HG03196 (cell line): ENCODE measurements around the gene KCND3.

Source experiments
- ATAC-seq: cut with Tn5 transposase; IDR thresholded peaks from one replicate; pipeline ENCODE4 v1.9.1; 2021; ENCODE audit not compliant: unreplicated experiment

Gene KCND3

DNA sequence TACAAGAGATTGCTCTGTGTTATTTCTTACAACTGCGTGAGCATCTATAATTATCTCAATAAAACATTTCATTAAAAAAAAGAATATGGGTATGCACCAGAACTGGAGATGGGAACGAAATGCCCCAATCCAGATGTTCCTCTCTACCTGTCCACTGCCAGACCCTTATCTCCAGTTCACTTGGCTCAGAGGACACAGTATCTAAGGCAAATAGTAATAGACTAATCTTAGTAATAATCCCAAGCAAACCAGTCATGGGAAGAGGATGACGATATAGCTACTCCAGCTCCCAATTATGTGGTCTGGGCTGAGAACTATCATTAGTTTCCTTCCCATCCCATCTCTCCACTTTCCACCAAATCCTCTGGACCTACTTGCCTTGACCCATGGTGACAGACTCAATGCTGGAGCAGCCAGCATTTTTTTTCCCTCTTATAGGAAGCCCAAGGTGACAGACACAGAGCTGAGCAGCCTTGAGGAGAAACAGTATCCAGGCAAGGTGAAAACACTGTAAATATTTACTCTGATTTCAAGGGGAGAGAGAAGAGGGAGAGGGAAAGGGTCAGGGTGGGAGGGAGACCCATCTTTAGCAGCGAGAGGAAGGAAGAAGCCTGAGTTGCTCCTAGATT, 205.1 kb downstream of the KCND3 start:
- ATAC-seq = no peak

DNA sequence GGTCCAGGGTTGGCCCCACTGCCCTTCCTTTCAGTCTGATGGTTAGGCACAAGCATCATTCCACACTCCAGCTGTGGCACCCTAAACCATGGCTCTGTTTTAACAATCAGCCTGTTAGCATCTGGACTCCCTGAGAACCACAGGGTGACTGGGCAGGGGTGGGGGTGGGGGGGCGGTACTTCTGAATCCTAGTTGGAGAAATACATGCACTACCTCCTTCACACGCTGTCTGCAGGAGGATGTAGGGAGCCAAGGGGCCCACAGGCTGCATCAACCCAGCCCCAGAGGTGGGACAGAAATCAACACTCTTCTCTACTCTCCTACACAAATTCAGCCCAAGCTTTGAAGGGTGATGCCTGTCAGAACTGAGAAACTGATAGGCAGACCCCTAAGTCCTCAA, 209.9 kb downstream of the KCND3 start:
- no peak for ATAC-seq

DNA sequence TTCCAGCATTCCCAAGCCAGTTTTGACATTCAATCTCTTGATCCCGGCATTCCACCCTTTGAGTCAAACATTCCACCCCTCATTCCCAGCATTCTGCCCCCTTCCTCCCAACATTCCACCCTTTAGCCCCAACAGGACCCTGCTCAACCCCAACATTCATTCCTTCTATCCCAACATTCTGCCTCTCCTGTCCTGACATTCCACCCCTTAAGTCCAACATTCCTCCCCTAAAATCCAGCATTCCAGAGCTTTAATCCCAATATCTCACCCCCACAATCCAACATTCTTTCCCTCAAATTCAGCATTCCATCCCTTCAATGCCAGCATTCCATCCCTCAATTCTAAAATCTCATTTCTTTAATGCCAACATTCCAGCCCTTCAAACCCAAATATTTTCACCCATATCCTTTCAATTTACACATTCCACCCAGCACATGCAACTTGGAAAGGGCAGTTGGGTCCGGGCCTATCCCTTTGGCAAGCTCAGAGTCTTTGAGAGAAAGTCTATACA, 210.9 kb downstream of the KCND3 start:
- no peak for ATAC-seq

DNA sequence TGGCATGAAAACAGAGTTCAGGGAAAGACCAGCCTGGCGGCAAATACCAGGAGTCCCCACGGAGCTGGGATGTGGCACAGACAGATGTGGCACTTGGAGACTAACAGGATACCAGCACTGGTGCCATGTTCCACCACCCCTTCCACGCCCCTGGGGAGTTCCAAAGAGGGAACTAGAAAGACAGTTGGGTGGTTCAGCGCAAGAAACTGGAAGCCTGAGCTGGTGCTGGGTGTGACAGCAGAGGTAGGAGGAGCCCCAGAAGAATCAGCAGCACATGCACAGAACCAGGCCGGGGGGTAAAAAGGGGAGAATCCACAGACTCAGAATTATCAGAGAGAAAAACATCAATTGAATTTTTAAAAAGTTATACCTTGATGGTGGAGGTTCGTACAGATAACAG, 211.4 kb downstream of the KCND3 start:
- ATAC-seq = no peak

DNA sequence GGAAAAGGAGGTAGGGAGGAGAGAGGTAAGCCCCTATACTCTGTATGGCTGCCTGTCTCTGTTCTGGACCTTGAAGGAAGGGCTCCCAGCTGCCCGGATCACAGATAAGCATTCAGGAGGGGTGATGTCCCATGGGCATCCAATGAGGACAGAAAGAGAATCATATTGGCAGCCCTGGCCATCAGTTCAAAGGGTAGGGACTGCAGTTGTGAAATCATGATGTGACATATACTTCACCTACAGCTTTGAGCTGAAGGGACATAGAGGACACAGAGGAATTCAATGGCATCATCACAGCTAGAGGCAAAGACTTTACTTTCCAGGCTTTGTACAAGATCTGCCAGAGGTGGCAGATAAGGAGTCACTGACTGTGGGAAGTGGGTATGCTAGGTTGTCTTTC, 212.2 kb downstream of the KCND3 start:
- no peak for ATAC-seq

DNA sequence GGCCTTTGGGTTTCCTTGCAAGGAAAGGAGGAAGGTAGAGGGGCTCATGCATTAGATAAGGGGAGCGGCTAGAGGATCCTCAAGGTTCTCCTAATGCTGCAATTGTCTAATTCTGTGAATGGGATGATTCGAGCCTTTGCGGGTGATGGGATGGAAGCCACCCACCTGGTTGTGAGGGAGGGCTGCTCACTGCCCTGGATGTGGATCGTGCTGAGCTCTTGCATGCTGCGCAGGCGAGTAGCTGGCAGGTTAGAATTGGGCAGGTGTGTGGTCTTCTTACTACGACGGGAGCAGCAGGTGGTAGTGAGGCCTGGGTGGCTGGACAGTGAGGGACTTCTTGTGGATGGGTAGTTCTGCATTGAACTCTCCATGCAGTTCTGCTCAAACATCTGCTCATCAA, 212.6 kb downstream of the KCND3 start:
- ATAC-seq = no peak

DNA sequence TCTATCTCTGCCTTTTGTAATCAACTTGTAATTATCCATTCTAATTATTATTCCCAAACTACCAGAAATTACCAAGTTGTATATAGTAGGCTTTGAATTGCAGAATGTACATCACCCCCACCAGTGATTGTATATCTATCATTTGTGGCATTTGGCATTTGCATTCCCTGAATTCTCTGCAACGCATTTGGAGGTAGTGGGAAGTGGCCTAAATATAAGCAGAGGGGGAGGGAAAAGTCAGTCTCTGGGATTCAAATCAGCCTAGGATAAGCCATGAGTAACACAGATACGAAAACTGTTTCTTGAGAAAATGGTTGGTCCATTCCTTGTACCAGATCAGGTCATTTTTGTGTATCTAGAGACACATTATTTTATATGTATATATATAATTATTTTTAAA, 213.1 kb downstream of the KCND3 start:
- ATAC-seq = no peak

DNA sequence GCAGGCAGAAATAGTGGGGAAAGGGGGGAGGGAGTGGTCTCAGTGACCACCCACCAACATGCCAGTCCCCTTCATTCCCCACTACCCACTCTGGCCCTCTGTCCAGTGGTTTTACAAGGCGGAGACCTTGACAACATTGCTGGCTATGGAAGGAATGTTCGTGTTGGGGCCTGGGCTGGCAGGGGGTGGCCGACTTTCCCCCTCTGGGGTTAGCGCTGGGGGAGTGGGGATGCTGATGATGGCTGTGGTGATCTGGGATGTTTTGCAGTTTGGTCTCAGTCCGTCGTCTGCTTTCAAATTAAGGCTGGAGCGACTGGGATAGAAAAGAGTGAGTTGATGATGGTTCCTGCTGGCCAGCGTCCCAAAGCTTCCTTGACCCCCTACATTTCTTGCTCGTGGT, 213.5 kb downstream of the KCND3 start:
- ATAC-seq = no peak

DNA sequence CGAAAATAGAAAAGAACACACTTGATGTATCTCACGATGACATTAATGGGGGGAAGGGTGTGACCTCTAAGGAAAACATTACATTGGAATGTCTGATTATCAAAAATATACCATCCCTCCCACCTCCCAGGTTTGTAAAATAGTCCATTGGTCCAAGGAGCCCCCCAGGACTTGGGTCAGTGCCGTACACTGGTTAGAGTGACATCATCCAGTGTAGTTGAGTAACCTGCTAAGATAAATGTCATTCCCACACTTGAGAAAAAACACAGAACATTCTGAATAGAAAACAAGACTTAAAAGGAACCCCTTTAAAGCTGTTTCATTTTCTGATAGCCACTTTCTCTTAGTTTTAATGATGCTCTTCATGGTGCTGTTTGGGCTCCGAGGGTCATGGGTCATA, 218.6 kb downstream of the KCND3 start:
- no peak for ATAC-seq

DNA sequence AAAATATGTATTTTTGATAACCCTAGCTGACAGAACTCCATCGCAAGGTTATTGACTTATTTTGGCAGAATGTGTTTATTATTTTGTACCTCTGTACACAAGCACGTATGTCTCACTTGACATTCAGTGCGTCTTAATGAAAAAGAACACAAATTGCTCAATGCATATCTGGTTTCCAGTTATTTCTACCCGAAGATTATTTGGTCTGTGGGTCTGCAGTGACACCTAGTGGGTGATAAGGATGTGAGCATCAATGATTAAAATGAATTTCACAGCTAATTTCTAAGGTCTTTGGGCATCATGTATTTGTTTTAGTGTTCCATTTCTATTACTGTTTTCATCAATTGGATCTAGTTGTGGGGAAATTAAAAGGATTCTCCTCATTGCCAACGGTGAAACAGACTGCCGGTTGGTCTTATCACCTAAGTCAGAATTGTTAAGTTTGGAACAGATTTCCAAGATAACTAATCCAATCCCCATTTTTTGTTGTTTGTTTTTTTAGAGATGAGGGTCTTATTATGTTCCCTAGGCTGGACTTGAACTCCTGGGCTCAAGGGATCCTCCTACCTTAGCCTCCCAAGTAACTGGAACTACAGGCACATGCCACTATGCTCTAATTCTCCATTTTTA, 219.8 kb downstream of the KCND3 start:
- no peak for ATAC-seq

DNA sequence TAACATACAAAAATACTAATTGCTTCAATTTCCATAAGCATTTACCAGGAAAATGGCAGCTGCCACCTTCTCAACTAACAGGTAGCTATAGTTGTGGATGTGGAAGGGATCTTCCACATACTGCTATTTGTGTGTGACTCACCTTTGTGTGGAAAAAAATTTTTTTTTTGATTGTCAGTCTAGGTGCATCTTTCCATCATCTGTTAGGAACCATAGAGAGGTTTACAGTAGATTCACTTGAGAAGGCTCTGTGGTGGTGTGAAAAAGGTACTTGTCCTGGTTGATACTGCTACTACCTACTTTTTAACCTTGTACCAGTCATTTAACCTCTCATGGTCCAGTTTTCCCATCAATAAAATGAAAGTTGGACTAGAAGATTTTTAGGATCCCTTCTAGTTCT, 220.8 kb downstream of the KCND3 start:
- ATAC-seq = no peak

DNA sequence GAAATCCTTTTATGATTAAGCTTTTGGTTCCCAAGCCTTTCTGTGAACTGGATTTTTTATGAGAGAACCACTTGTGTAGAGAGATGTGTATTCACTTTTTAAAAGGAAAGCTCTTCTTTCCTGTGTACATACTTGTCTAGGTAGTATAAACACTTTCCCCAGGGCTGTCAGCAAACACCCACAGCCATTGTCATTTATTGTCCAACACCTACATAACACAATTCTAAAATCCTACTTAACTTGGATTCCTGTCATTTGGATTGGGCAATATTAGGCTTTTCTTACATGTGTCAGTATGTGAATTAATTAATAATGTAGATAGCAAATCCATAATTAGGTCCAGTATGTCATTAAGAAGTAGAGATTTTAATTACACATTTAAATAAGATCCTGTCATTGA, 221.4 kb downstream of the KCND3 start:
- ATAC-seq = no peak

DNA sequence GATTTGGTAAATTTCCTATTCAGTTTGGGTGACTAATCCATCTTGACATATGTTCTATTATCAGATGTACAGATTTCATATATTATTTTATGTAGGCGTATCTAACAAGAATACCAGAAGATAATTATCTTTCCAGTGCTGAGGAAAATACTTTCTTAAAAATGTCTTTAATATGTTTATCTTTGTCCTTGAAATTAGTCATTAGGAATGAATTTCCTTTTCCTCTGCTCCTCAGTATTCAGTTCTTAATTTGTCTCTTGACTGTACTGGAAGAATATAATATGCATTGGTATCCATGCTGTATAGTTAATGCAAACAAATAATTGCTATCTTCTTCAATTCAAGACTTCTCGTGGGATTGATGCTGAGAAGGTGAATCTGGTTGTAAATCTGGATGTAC, 227.1 kb downstream of the KCND3 start:
- ATAC-seq = no peak

DNA sequence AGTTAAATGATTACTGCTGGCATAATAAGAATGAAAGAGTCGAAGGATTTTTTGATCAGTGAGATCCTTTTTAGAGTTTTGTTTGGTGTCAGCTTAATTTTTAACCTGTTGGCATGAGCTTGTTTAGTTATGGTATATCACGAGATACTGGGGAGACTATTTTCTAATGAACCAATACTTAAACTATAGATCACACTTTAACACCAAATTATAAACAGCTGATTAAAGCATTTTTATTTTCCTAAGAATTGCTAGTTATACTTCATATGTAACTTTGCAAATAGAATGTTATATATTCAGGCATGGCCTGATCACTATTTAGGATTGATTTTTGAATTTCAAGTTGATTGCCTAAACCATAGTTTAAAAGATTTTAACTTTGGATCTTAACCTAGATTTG, 227.8 kb downstream of the KCND3 start:
- ATAC-seq = no peak

DNA sequence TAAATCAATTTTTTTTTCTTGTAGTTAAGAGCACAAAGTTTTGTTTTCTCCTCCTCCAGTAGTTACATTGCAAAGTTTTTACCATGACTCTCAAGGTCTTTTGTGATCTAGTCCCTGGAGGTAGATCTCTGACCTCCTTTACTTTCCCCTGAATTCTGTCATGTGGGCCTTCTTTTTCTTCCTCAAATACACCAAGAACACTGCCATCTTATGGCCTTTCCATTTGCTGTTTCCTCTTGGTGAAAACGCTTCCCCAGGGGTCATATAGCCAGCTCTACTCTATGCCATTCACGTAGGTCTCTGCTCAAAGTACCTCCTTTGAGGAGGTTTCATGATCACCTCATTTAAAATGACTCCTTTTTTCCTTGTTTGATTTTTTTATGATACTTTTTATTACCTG, 231.1 kb downstream of the KCND3 start:
- ATAC-seq = no peak

DNA sequence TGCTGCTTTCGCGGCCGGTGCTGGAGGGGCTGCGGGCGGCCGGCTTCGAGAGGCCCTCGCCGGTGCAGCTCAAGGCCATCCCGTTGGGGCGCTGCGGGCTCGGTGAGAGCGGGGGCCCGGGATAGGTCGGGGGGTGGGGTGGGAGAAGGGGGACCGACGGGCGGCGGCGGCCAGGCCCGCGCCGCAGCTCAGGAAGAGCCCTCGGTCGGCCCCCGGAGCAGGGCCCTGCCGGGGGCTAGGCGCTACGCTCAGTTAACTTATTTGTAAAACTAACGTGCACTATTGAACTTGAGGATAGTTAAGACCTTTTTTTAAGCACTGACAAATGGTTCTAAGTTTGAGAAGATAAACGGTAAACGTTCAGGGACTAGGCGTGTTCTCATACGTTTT, 233.3 kb downstream of the KCND3 start:
- peak; percentile 15 for ATAC-seq

DNA sequence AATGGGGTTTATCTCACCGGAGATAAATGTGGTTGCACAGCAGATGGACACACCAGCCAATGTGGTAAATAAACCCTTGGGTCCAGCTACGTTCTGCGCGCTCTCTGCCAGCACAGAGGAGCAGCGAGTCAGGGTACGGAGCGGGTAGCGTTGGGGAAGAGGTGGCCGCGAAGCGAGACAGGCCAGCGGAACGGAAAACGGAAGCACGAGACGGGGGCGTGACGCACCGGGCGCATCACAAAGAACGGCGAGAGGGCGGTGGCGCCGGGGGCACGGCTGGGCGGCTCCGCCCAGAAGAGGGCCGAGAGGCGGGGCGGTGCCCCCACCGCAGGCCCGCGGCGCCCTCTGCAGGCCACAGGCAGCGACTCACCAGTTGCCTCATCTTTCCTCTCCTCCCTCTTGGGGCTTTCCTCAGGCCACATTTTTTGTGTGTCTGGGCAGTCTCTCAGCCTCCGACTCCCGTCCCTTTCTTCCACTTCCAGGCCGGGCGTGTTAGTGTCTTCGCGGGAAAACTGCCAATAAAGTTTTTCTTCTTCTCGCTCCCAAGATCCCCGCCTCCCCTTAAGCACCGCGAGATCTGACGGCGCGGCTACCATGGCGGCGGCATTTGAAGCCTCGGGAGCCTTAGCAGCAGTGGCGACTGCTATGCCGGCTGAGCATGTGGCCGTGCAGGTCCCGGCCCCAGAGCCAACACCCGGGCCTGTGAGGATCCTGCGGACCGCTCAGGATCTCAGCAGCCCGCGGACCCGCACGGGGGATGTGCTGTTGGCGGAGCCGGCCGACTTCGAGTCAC, 233.9 kb downstream of the KCND3 start, which contains the start of gene DDX20:
TSS of gene DDX20 (plus strand) at position 571 of the 793 bp plus-strand sequence. CDS start at position 595, 24 bp downstream.
- peak; percentile 86 for ATAC-seq

DNA sequence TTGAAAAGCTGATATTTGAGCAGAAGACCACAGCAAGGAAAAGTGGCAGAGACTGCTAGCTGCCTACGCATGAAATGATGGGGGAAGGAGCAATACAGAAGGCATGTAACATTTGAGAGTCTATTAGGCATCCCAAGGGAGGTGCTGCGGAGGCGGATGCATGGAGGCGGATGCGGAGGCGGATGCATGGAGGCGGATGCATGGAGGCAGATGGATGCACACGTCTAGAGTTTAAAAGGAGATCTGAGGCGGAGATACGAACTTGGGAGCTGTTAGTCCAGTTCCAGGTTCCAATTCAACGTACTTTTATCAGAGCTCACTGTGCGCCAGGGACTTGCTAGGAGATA, 234.5 kb downstream of the KCND3 start:
- ATAC-seq = peak; percentile 9

DNA sequence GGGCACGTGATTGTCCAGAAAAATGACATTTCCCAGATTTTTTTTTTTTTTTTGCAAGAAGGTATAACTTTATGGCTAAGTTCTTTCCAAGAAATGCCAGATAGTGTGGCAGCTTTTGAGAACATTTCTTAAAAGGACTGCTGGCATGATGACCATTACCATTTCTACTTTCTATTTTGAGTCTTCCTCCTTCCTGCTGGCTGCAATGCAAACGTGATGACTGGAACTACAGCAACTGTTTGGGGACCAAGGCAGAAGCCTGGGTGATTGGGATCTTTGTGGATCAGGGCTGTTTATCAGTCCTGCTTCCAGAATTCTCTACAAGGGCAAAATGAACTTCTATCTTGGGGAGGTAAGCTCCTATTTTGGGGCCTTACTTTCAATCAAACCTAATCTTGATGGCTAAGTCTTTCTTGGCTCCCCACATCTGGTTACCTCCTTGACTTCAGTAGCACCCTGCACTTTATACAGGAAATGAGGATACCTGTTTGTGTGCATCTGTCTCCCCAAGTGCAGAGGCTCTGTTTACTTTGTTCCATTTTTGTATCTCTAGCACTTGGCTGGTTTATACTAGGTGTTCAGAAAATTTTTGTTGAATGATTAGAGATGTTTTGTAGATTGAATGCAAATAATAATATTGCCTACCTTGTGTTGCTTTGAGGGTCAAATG, 237.4 kb downstream of the KCND3 start:
- no peak for ATAC-seq

DNA sequence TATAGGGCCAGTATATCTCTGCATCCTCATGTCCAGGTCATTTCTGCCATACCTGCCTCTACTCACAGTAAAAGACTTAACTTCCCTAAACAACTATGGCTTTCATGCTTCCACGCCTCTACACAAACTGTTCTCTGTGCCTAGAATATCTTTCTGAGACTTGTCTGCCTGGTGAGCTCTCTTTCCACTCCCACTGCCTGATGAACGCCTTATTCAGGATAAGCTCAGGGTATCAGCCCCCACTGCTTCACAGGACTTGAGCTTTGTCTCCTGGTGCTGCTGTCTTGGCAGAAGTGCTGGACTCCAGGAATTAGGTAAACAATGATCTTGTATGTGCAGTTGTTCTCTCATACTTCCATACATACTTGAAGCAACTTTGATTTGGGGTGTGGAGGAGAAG, 238.6 kb downstream of the KCND3 start:
- no peak for ATAC-seq

DNA sequence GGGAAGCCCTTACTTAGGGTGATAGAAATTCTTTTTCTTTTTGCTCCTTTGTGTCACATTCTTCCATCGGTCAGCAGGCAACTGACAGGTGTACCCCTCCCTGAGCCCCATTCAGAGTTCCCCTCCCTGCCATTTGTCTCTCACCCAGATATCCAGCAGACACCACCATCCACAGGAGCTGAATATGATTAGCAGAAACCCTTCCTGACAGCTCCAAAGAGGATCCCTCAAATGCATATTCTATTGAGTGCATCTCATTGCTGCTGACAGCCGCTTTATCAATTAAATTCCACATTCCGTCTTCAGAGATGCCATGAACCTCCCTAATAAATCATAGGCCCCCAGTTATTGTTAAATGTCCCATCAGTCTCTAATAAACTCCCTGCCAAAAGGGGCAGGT, 239.8 kb downstream of the KCND3 start:
- ATAC-seq = no peak

DNA sequence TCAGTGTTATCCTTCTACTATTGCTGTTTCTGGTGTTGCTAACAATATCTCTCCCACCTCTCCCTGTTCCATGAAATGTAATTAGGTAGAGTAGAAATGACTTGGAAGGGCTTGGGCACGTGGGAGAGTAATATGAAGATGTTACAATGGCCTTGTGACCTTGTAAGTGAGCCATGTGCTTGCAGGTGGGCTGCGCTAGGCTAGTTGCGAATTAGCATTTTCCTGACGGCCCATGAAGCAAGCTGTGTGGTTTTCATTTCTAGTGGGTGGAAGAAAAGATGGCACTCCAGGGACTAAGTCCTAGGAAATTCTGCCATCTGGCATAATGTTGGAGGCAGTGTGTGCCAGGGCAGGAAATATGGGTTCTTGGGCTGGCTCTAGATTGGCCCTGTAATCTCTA, 241.5 kb downstream of the KCND3 start:
- no peak for ATAC-seq
